Measurements from ENCODE around the gene DUSP8.

DNA sequence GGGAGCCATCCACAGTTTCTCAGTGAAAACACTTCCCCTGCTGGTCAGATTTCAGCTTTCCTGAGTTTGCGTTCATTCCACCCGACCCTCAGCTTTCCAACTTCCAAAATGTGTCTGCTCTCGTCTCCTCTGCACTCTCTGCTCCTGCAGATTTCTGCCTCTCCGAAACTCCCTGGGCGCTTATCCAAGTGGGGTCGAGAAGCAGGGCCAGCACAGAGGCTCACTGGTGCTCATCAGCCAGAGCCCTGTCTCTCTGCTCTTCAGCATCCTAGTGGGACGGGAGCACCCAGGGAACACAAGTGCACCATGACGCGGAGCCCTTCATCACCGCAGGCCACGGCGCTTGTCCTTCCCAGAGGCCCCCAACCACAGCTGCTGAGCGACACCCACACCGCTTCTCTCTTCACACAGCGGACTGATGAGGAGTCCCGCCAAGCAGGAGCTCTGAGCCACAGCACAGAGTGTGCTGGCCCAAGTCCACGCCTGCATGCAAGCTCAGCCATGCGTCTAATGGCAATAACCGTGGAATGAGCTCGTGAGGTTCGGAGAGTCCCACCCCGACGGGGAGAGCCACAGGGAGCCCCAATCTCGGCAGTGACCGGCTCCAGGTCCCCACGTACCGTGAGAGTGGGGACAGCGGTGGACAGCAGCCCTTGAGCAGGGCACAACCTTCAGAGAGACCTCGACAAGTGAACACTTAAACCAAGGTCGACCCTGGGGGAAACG lies 57.6 kb downstream of the DUSP8 start:
- no peak for TF ChIP-seq POLR2A (IDR thresholded peaks at IDR 0.05; ENCODE audit: low read depth)
- TF ChIP-seq, protein P1, sequence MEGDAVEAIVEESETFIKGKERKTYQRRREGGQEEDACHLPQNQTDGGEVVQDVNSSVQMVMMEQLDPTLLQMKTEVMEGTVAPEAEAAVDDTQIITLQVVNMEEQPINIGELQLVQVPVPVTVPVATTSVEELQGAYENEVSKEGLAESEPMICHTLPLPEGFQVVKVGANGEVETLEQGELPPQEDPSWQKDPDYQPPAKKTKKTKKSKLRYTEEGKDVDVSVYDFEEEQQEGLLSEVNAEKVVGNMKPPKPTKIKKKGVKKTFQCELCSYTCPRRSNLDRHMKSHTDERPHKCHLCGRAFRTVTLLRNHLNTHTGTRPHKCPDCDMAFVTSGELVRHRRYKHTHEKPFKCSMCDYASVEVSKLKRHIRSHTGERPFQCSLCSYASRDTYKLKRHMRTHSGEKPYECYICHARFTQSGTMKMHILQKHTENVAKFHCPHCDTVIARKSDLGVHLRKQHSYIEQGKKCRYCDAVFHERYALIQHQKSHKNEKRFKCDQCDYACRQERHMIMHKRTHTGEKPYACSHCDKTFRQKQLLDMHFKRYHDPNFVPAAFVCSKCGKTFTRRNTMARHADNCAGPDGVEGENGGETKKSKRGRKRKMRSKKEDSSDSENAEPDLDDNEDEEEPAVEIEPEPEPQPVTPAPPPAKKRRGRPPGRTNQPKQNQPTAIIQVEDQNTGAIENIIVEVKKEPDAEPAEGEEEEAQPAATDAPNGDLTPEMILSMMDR (IDR thresholded peaks at IDR 0.05), result no peak
- no peak for TF ChIP-seq EP300 (IDR thresholded peaks at IDR 0.05)
- TF ChIP-seq POLR2AphosphoS5 (IDR thresholded peaks at IDR 0.05), result no peak

Measured in esophagus muscularis mucosa (tissue), 4 donors.